ENCODE data around the gene CFTR.
A peak's percentile ranks its signal among the peaks of the same experiment; 100 is the strongest.
"Not testable (repeated sequence)": the region's sequence is repeated elsewhere in the genome, so short reads cannot be mapped to it uniquely, and the experiment has no call there.

CFTR gene

GRCh38 chr7:117707080-117707479 is 227.3 kb downstream of the CFTR start:
- no peaks in the 10 kb centered on the region for H3K36me3 ChIP-seq (ENCODE audit: low read depth)
- DNase-seq (ENCODE audit: low spot score): no peak
- no peaks in the 10 kb centered on the region for H3K27me3 ChIP-seq (ENCODE audit: insufficient read depth, poor library complexity, severe bottlenecking)
- no peak for TF ChIP-seq CTCF (IDR thresholded peaks at IDR 0.05; ENCODE audit: poor library complexity, severe bottlenecking)
- ATAC-seq (ENCODE audit: low read depth): no peak
- H3K4me3 ChIP-seq (ENCODE audit: severe bottlenecking): no peak overlapping the region
- H3K9me3 ChIP-seq (ENCODE audit: severe bottlenecking): no peaks in the 10 kb centered on the region
- H3K4me1 ChIP-seq (ENCODE audit: insufficient read depth, poor library complexity, severe bottlenecking): peaks cover 4% of the 10 kb centered on the region
- no peak overlapping the region for H3K27ac ChIP-seq (ENCODE audit: poor library complexity, severe bottlenecking)

- not testable (repeated sequence) for ATAC-seq (ENCODE audit: low read depth); DNase-seq (ENCODE audit: low spot score); H3K9me3 ChIP-seq (ENCODE audit: severe bottlenecking); H3K4me1 ChIP-seq (ENCODE audit: insufficient read depth, poor library complexity, severe bottlenecking); H3K4me3 ChIP-seq (ENCODE audit: severe bottlenecking); H3K27me3 ChIP-seq (ENCODE audit: insufficient read depth, poor library complexity, severe bottlenecking); H3K36me3 ChIP-seq (ENCODE audit: low read depth); H3K27ac ChIP-seq (ENCODE audit: poor library complexity, severe bottlenecking)
These were observed 228.3 kb downstream of the CFTR start for GRCh38 chr7:117708173-117708572.

- TF ChIP-seq CTCF (IDR thresholded peaks at IDR 0.05; ENCODE audit: poor library complexity, severe bottlenecking): no peak
- H3K27ac ChIP-seq (ENCODE audit: poor library complexity, severe bottlenecking): no peak overlapping the region
- no peaks in the 10 kb centered on the region for H3K27me3 ChIP-seq (ENCODE audit: insufficient read depth, poor library complexity, severe bottlenecking)
- no peaks in the 10 kb centered on the region for H3K4me1 ChIP-seq (ENCODE audit: insufficient read depth, poor library complexity, severe bottlenecking)
- ATAC-seq (ENCODE audit: low read depth): no peak
- H3K9me3 ChIP-seq (ENCODE audit: severe bottlenecking): no peaks in the 10 kb centered on the region
- no peaks in the 10 kb centered on the region for H3K36me3 ChIP-seq (ENCODE audit: low read depth)
- DNase-seq (ENCODE audit: low spot score): no peak
- no peak overlapping the region for H3K4me3 ChIP-seq (ENCODE audit: severe bottlenecking)
These were observed 231.7 kb downstream of the CFTR start for GRCh38 chr7:117711556-117711955.

- no peak for DNase-seq (ENCODE audit: low spot score)
These were observed 236.1 kb downstream of the CFTR start for GRCh38 chr7:117715784-117716445.

GRCh38 chr7:117716707-117717299 is 237.0 kb downstream of the CFTR start:
- ATAC-seq (ENCODE audit: low read depth): no peak
- DNase-seq (ENCODE audit: low spot score): no peak
- Histone ChIP-seq H3K4me3 (ENCODE audit: severe bottlenecking) (no peak overlapping the region), H3K36me3 (ENCODE audit: low read depth) (no peaks in the 10 kb centered on the region), H3K4me1 (ENCODE audit: insufficient read depth, poor library complexity, severe bottlenecking) (no peaks in the 10 kb centered on the region), H3K9me3 (ENCODE audit: severe bottlenecking) (no peaks in the 10 kb centered on the region), H3K27ac (ENCODE audit: poor library complexity, severe bottlenecking) (no peak overlapping the region), H3K27me3 (ENCODE audit: insufficient read depth, poor library complexity, severe bottlenecking) (no peaks in the 10 kb centered on the region)
- TF ChIP-seq CTCF (IDR thresholded peaks at IDR 0.05; ENCODE audit: poor library complexity, severe bottlenecking): no peak

More at GRCh38 chr7:117715784-117716445, 236.1 kb downstream of the CFTR start:
- no peaks in the 10 kb centered on the region for H3K4me1 ChIP-seq (ENCODE audit: insufficient read depth, poor library complexity, severe bottlenecking)
- ATAC-seq (ENCODE audit: low read depth): peak; percentile 71
- no peak overlapping the region for H3K27ac ChIP-seq (ENCODE audit: poor library complexity, severe bottlenecking)
- no peaks in the 10 kb centered on the region for H3K36me3 ChIP-seq (ENCODE audit: low read depth)
- H3K27me3 ChIP-seq (ENCODE audit: insufficient read depth, poor library complexity, severe bottlenecking): no peaks in the 10 kb centered on the region
- peak; percentile 71 for TF ChIP-seq CTCF (IDR thresholded peaks at IDR 0.05; ENCODE audit: poor library complexity, severe bottlenecking)
- no peaks in the 10 kb centered on the region for H3K9me3 ChIP-seq (ENCODE audit: severe bottlenecking)
- no peak overlapping the region for H3K4me3 ChIP-seq (ENCODE audit: severe bottlenecking)

Measured in RWPE2 (cell line).